Cardiac fibroblast (primary cell): ENCODE results near the gene HSBP1L1.

Source experiments
- DNase-seq, 2 donors: peaks; one replicate each; pipeline versions ENCODE4 v3.0.0 to v3.0.0-alpha.2; 2010; ENCODE audit warnings: low read depth in 2 of 2
- H3K4me3 ChIP-seq, 2 donors: replicated peaks in 1 of 2; 1 replicate in 1 of 2; 2 replicates in 1 of 2; pipeline ENCODE4 v1.5.1; 2011; ENCODE audit warnings: low read depth in 2 of 2, low read length in 2 of 2, mild to moderate bottlenecking in 2 of 2, moderate library complexity in 1 of 2
- CTCF ChIP-seq: IDR thresholded peaks from one replicate; pipeline ENCODE4 v1.5.1; 2011; ENCODE audit warnings: low read depth, mild to moderate bottlenecking, low read length, inconsistent platforms

Gene HSBP1L1

GRCh38 chr18:79970419-79971133 lies 6.1 kb downstream of the HSBP1L1 start:
- TF ChIP-seq CTCF, result no peak
- H3K4me3 ChIP-seq, result no peak overlapping the region
- DNase-seq, result no peak

GRCh38 chr18:79971211-79971952 lies 6.9 kb downstream of the HSBP1L1 start:
- TF ChIP-seq CTCF, result no peak
- DNase-seq, result no peak
- H3K4me3 ChIP-seq, result no peak overlapping the region

GRCh38 chr18:79971986-79972385 lies 7.5 kb downstream of the HSBP1L1 start:
- H3K4me3 ChIP-seq, result no peak overlapping the region
- DNase-seq, result no peak
- no peak for TF ChIP-seq CTCF

- no peak for TF ChIP-seq CTCF
- no peak overlapping the region for H3K4me3 ChIP-seq
- no peak for DNase-seq
These were observed 8.3 kb downstream of the HSBP1L1 start for GRCh38 chr18:79972720-79973119.

- H3K4me3 ChIP-seq, result no peak overlapping the region
- no peak for DNase-seq
- no peak for TF ChIP-seq CTCF
These were observed 9.1 kb downstream of the HSBP1L1 start for GRCh38 chr18:79973517-79973916.

- no peak for DNase-seq
- TF ChIP-seq CTCF, result no peak
- no peak overlapping the region for H3K4me3 ChIP-seq
These were observed 9.7 kb downstream of the HSBP1L1 start for GRCh38 chr18:79974025-79974654.
